HG03135 (cell line): ENCODE results near the gene DENND6B.
"Not testable (repeated sequence)": the region's sequence is repeated elsewhere in the genome, so short reads cannot be mapped to it uniquely, and the experiment has no call there.

Source experiments
- ATAC-seq: cut with Tn5 transposase; IDR thresholded peaks from one replicate; pipeline ENCODE4 v1.9.1; 2021; ENCODE audit warnings: mild to moderate bottlenecking, moderate library complexity; ENCODE audit not compliant: unreplicated experiment

The DENND6B gene

GRCh38 chr22:50274771-50275170 is 52.0 kb downstream of the DENND6B start:
- no peak for ATAC-seq

GRCh38 chr22:50274311-50274710 is 52.5 kb downstream of the DENND6B start:
- ATAC-seq = no peak

- ATAC-seq = not testable (repeated sequence)
Observed at GRCh38 chr22:50273781-50274180, 53.0 kb downstream of the DENND6B start.

- not testable (repeated sequence) for ATAC-seq
Observed at GRCh38 chr22:50273352-50273751, 53.5 kb downstream of the DENND6B start.

- no peak for ATAC-seq
Observed at GRCh38 chr22:50272044-50272802, 54.6 kb downstream of the DENND6B start.

GRCh38 chr22:50271519-50271970 is 55.3 kb downstream of the DENND6B start:
- ATAC-seq = no peak

- ATAC-seq = peak; percentile 40
Observed at GRCh38 chr22:50270666-50271394, 56.0 kb downstream of the DENND6B start.

GRCh38 chr22:50269970-50270665 is 56.7 kb downstream of the DENND6B start, which contains the start of gene MAPK11:
MAPK11 (minus strand) TSS chr22:50270380; CDS start chr22:50270292, 88 bp downstream.
- ATAC-seq = peak; percentile 24

- ATAC-seq = no peak
Observed at GRCh38 chr22:50269573-50269969, 57.2 kb downstream of the DENND6B start.

GRCh38 chr22:50268655-50269113 is 58.1 kb downstream of the DENND6B start:
- ATAC-seq = no peak

GRCh38 chr22:50267591-50268390 is 59.0 kb downstream of the DENND6B start:
- no peak for ATAC-seq

- ATAC-seq = no peak
Observed at GRCh38 chr22:50266994-50267393, 59.8 kb downstream of the DENND6B start.

GRCh38 chr22:50264946-50265669 is 61.7 kb downstream of the DENND6B start:
- no peak for ATAC-seq

GRCh38 chr22:50264104-50264745 is 62.6 kb downstream of the DENND6B start:
- ATAC-seq = no peak

- no peak for ATAC-seq
Observed at GRCh38 chr22:50262973-50263617, 63.7 kb downstream of the DENND6B start.

GRCh38 chr22:50262460-50262911 is 64.3 kb downstream of the DENND6B start:
- no peak for ATAC-seq

GRCh38 chr22:50261615-50262459 is 65.0 kb downstream of the DENND6B start, which contains the start of gene MAPK12:
MAPK12 (minus strand) TSS chr22:50261683; CDS start chr22:50261509, 174 bp downstream.
- ATAC-seq = no peak
